ENCODE results near the gene SETD4.
A peak's percentile ranks its signal among the peaks of the same experiment; 100 is the strongest.
"Not testable (repeated sequence)": the region's sequence is repeated elsewhere in the genome, so short reads cannot be mapped to it uniquely, and the experiment has no call there.

The SETD4 gene

GRCh38 chr21:36060159-36060921, at the start of gene SETD4:
Gene SETD4 (minus strand): TSS chr21:36060526. CDS start chr21:36058888, 1,638 bp downstream.
- DNase-seq, result peak; percentile 94

- no peak for DNase-seq
These were observed 49.5 kb upstream of the SETD4 start for GRCh38 chr21:36109868-36110267.

- no peak for DNase-seq
These were observed 45.1 kb upstream of the SETD4 start for GRCh38 chr21:36105327-36105842.

- peak; percentile 76 for DNase-seq
These were observed 44.3 kb upstream of the SETD4 start for GRCh38 chr21:36104317-36105300.

GRCh38 chr21:36103434-36103833, 43.1 kb upstream of the SETD4 start:
- no peak for DNase-seq

GRCh38 chr21:36100971-36101641, 40.8 kb upstream of the SETD4 start:
- no peak for DNase-seq

GRCh38 chr21:36099695-36100211, 39.4 kb upstream of the SETD4 start:
- DNase-seq, result not testable (repeated sequence)

- DNase-seq, result no peak
These were observed 38.7 kb upstream of the SETD4 start for GRCh38 chr21:36099000-36099399.

- no peak for DNase-seq
These were observed 37.8 kb upstream of the SETD4 start for GRCh38 chr21:36098182-36098532.

- no peak for DNase-seq
These were observed 37.3 kb upstream of the SETD4 start for GRCh38 chr21:36097427-36098181.

GRCh38 chr21:36096398-36097290, 36.3 kb upstream of the SETD4 start:
- no peak for DNase-seq

- no peak for DNase-seq
These were observed 33.2 kb upstream of the SETD4 start for GRCh38 chr21:36093512-36093911.

- DNase-seq, result no peak
These were observed 32.4 kb upstream of the SETD4 start for GRCh38 chr21:36092681-36093080.

GRCh38 chr21:36089946-36090345, 29.6 kb upstream of the SETD4 start:
- DNase-seq, result no peak

GRCh38 chr21:36087362-36088138, 27.2 kb upstream of the SETD4 start:
- no peak for DNase-seq

GRCh38 chr21:36082237-36082664, 21.9 kb upstream of the SETD4 start:
- DNase-seq, result no peak

- no peak for DNase-seq
These were observed 20.1 kb upstream of the SETD4 start for GRCh38 chr21:36080386-36080785.

- DNase-seq, result no peak
These were observed 19.3 kb upstream of the SETD4 start for GRCh38 chr21:36079671-36080070.

- DNase-seq, result peak; percentile 49
These were observed 18.8 kb upstream of the SETD4 start for GRCh38 chr21:36079010-36079649.
